ENCODE results near the gene PNMA8B. TPM values are rescaled to one million over a fixed set of nuclear protein-coding genes. Genes with fewer than 3 reads are reported as not detected.

Gene PNMA8B
- total RNA-seq, 4 donors from 2014 or later: 3.1 to 4.2 (median 3.7) TPM

DNA sequence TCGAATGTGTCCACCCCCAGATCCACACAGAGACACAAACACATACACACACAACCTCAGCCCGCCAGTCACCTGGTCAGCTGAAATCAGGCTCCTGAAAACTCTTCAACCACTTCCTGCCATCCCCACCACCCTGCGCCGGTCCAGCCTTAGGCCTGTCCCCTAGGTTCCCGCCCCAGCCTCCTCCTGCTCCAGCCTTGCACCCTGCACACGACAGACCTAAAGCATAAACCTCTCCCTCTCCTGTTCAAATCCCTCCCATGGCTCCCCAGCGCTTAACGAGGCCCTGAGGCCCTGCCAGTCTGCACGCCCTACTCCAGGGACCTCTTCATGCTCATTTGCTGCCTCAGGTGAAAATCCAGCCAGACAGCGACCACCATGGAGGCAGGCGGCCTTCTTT, 7.1 kb downstream of the PNMA8B start:
- TF ChIP-seq, protein P1, sequence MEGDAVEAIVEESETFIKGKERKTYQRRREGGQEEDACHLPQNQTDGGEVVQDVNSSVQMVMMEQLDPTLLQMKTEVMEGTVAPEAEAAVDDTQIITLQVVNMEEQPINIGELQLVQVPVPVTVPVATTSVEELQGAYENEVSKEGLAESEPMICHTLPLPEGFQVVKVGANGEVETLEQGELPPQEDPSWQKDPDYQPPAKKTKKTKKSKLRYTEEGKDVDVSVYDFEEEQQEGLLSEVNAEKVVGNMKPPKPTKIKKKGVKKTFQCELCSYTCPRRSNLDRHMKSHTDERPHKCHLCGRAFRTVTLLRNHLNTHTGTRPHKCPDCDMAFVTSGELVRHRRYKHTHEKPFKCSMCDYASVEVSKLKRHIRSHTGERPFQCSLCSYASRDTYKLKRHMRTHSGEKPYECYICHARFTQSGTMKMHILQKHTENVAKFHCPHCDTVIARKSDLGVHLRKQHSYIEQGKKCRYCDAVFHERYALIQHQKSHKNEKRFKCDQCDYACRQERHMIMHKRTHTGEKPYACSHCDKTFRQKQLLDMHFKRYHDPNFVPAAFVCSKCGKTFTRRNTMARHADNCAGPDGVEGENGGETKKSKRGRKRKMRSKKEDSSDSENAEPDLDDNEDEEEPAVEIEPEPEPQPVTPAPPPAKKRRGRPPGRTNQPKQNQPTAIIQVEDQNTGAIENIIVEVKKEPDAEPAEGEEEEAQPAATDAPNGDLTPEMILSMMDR (IDR thresholded peaks at IDR 0.05): no peak
- no peak for TF ChIP-seq EP300 (IDR thresholded peaks at IDR 0.05)
- no peak for TF ChIP-seq POLR2A (IDR thresholded peaks at IDR 0.05)
- Histone ChIP-seq H3K27me3 (peaks cover 0 to 71% of the 10 kb centered on the region in 2 donors), H3K4me3 (no peak overlapping the region), H3K9me3 (peaks cover 0 to 5% (median 0%) of the 10 kb centered on the region in 4 donors), H3K27ac (no peak overlapping the region), H3K4me1 (peaks cover 0 to 48% (median 16%) of the 10 kb centered on the region in 4 donors), H3K36me3 (no peaks in the 10 kb centered on the region)
- no peak for DNase-seq (ENCODE audit: low spot score in 2 of 2)
- WGBS, 2 donors: 48 to 56% methylated on average over 11 of the region's 11 CpGs

GRCh38 chr19:46487802-46488445, 7.7 kb downstream of the PNMA8B start:
- no peak for TF ChIP-seq EP300 (IDR thresholded peaks at IDR 0.05)
- TF ChIP-seq, protein P1 (IDR thresholded peaks at IDR 0.05): peak; percentile 87 to 99 (median 95)
- DNase-seq (ENCODE audit: low spot score in 2 of 2): peak; percentile 67 to 80
- Histone ChIP-seq H3K9me3 (peaks cover 0 to 5% (median 0%) of the 10 kb centered on the region in 4 donors), H3K4me3 (peak overlapping the region in 2 of 4 donors; percentile 1 to 37), H3K36me3 (no peaks in the 10 kb centered on the region), H3K27ac (peak overlapping the region in 1 of 4 donors; percentile 12), H3K4me1 (peaks cover 0 to 42% (median 13%) of the 10 kb centered on the region in 4 donors), H3K27me3 (peaks cover 0 to 66% of the 10 kb centered on the region in 2 donors)
- 6 to 8% methylated on average over 24 to 33 of the region's 38 CpGs for WGBS, 2 donors

- H3K36me3 ChIP-seq: no peaks in the 10 kb centered on the region
- DNase-seq (ENCODE audit: low spot score in 2 of 2): no peak
- peak overlapping the region in 2 of 4 donors; percentile 1 to 37 for H3K4me3 ChIP-seq
- H3K27me3 ChIP-seq: peaks cover 0 to 59% of the 10 kb centered on the region in 2 donors
- H3K4me1 ChIP-seq: peaks cover 0 to 35% (median 11%) of the 10 kb centered on the region in 4 donors
- H3K9me3 ChIP-seq: peaks cover 0 to 5% (median 0%) of the 10 kb centered on the region in 4 donors
- TF ChIP-seq POLR2A (IDR thresholded peaks at IDR 0.05): no peak
- TF ChIP-seq, protein P1 (IDR thresholded peaks at IDR 0.05): no peak
- 3 to 10% methylated on average over 10 to 19 of the region's 19 CpGs for WGBS, 2 donors
- no peak overlapping the region for H3K27ac ChIP-seq
Measured at GRCh38 chr19:46487178-46487801, 8.4 kb downstream of the PNMA8B start.

GRCh38 chr19:46486358-46486757, 9.3 kb downstream of the PNMA8B start:
- H3K9me3 ChIP-seq: peaks cover 0 to 5% (median 0%) of the 10 kb centered on the region in 4 donors
- WGBS, 2 donors: 87 to 88% methylated on average over 3 of the region's 3 CpGs
- TF ChIP-seq, protein P1 (IDR thresholded peaks at IDR 0.05): no peak
- TF ChIP-seq EP300 (IDR thresholded peaks at IDR 0.05): no peak
- TF ChIP-seq POLR2A (IDR thresholded peaks at IDR 0.05): no peak
- H3K4me3 ChIP-seq: no peak overlapping the region
- DNase-seq (ENCODE audit: low spot score in 2 of 2): no peak
- H3K27me3 ChIP-seq: peaks cover 0 to 50% of the 10 kb centered on the region in 2 donors
- H3K4me1 ChIP-seq: peaks cover 0 to 34% (median 10%) of the 10 kb centered on the region in 4 donors
- no peak overlapping the region for H3K27ac ChIP-seq
- H3K36me3 ChIP-seq: no peaks in the 10 kb centered on the region

DNA sequence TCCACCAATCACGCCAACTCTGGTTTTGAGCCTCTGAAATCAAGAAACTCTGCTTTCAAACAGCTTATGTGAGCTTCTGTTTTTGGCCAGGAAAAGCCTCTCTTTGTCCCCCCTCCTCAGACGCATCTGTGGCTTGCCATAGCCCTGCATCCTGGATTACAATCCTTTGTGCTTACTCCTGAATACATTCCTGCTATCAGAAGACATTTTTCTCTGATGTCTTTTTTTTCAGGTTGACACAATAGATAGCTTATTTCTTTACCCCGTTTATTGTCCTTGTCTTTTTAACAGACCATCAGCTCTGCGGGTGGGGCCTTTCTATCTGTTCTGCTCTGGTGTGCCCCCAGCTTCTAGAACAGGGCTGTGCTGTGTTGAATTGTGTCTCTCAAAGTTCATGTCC, 11.0 kb downstream of the PNMA8B start:
- DNase-seq (ENCODE audit: low spot score in 2 of 2): no peak
- H3K27ac ChIP-seq: no peak overlapping the region
- H3K9me3 ChIP-seq: peaks cover 0 to 5% (median 0%) of the 10 kb centered on the region in 4 donors
- TF ChIP-seq EP300 (IDR thresholded peaks at IDR 0.05) (no peak), POLR2A (IDR thresholded peaks at IDR 0.05) (no peak)
- TF ChIP-seq, protein P1 (IDR thresholded peaks at IDR 0.05): no peak
- peaks cover 0 to 37% (median 8%) of the 10 kb centered on the region in 4 donors for H3K4me1 ChIP-seq
- peaks cover 0 to 37% of the 10 kb centered on the region in 2 donors for H3K27me3 ChIP-seq
- no peaks in the 10 kb centered on the region for H3K36me3 ChIP-seq
- WGBS, 2 donors: 57 to 72% methylated on average over 4 of the region's 4 CpGs
- H3K4me3 ChIP-seq: no peak overlapping the region
